Fibroblast of skin of left biceps (primary cell): ENCODE data around the gene LDB1.

Experiments used
- DNase-seq, 2 experiments: peaks; one replicate each; pipeline ENCODE4 v3.0.0-alpha.2; 2013; ENCODE audit warnings: low read depth in 2 of 2

The LDB1 gene

DNA sequence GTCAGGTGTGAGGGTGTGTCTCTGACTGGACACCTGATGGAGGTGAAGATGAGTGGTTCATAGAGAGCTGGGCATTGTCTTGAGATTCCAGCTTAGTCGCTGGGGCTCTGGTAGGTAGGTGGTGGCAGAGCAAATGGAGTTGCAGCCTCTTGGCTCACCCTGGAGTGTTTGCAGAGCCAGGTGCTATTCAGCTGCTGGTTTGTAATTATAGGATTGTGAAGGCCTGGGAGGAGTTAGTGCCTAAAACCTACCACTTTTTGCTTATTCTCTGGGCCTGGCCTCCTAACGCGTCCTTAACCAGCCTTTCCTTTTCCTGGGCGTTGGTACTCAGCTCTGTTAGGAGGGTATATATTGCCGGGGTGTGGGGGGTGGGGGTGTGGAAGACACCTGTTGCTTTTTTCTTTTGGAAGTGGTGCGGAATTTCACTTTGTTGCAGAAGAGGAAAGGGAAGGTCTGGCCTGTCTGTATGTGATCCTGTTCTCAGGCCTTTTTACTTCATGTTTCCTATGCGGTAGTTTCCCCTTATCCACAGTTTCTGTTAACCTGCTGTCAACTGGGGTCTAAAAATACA, 15.9 kb upstream of the LDB1 start:
- DNase-seq: no peak

DNA sequence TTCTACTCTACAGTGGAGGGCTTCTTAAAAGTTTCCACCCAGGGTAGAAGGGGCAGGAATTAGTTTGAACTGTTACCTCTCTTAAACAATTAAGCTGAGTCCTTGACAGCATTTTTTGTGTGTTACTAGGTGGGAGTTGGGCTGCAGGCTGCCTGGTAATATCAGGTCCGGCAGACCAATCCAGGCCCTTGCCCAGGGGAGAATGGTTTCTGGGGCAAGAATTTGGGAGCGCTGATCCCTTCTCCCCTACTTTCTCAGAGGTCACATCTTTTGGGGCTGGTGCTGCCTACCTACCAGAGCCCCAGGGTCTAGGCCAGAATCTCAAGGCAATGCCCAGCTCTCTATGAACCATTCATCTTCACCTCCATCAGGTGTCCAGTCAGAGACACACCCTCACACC, 14.2 kb upstream of the LDB1 start:
- DNase-seq: no peak

DNA sequence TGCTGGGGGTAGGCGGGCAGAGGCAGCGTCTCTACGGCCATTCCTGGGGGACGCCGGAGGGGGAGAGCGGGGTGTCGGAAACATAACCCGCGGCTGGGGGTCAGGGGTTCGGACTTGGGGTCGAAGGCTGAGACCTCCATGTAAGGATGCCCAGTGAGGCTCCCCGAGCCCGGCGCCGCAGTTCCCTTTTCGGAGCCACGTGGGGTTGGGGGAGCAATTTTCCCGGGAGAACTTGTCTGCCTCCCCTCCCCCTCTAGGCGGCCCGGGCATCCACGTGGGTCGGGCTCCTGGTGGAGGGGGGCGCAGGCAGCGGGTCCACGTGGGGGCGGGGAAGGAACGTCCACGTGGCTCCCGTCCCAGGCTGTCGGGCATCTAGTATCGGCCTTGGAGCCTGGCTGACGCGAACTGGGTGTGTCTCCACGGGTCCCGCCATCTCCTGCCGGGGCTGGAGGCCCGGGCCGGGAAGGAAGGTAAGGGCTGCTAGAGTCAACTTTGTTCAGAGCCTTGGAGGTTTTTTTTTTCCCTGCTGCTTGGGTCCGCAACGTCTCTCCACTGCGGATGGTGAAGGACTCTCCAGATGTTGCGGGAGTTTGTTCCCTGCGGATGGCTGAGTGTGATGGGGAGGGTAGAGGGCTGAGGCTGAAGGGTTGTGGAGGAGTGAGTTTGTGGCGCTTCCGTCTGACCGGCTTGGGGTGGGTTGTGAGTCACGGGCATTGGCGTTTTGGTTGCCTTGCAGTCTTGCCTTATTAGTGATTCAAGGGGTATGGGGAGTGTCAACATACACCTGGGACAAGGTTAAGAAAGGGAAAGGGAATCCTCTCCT, 13.4 kb upstream of the LDB1 start:
- DNase-seq: no peak

DNA sequence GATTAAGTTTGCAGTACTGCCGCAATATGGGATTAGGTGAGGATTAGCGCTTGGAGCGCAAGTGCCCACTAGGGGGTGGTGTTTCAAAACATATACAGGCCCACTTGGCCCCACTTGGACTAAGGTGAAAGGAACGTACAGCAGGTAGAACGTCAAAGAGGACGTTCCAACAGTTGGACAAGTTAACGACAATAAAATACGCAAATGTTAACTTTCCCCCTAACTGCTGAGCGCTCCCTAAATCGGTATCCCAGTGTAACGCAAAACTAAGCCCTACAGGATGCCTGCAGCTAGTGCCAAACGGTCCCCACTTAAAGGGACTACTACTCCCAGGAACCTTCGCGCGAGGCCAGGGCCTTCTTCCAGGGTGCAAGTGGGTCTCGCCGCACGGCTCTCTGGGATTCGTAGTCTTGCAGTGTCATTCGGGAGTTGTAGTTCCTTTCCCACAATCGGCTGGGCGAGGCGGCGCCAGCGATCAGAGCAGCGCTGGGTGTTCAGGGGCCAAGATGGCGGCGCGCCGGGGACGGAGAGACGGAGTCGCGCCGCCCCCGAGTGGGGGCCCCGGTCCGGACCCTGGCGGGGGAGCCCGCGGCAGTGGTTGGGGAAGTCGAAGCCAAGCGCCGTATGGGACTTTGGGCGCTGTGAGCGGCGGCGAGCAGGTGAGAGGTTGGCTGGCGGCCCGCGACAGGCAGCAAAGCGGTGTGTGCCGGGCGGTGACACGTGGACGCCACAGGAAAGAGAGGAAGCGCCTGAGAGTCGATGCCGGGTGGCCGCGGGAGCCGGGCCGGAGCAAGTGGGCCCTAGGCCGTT, 12.6 kb upstream of the LDB1 start, which contains the start of gene PPRC1:
TSS of gene PPRC1 (plus strand) at position 478 of the 810 bp plus-strand sequence. CDS start at position 507, 29 bp downstream.
- peak; percentile 97 for DNase-seq

DNA sequence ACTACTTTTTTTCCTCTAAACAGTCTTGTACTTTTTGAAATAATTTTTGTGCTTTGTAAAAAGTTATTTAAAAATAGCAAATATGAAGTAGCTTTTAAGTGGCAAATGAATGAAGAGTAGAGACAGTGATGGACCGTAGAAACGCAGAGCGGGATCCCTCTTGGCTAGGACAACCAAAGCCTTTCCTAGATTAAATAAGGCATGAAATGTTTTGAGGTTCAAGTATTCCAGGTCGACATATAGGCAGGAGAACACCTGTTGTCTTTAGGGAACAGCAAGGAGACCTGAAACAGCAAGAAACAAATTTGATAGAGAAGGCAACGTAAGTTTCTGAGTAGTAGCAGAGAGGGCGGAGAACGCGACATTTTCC, 12.0 kb upstream of the LDB1 start:
- no peak for DNase-seq

DNA sequence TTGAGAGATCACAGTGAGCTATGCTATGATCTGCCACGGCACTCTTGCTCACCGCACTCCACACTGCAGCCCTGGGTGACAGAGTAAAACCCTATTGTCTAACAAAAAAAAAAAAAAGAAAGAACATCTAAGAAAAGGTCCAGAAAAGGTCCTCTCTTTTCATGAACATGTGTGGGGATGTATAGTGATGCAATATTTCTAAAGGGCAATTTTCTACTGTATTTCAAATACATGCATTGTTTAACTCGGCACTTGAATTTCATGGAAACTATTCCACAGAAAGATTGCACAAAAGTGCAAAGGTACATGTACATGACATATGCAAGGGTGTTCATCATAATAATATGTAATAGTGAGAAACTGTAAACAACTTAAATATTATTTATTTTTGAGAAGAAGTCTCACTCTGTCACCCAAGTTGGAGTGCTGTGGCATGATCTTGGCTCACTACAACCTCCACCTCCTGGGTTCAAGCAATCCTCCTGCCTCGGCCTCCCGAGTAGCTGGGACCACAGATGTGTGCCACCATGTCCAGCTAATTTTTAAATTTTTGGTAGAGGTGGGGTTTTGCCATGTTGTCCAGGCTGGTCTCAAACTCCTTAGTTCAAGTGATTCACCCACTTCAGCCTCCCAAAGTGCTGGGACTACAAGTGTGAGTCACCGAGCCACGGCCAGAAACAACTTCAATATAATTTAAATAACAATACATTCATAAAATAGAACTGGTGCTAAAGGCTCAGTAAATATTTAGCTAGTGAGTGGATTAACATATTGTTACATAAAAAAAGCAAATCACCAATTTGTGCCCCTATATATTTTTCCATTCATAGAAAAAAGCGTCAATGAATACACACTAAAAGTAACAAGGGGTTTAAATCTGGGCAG, 11.4 kb upstream of the LDB1 start:
- no peak for DNase-seq

DNA sequence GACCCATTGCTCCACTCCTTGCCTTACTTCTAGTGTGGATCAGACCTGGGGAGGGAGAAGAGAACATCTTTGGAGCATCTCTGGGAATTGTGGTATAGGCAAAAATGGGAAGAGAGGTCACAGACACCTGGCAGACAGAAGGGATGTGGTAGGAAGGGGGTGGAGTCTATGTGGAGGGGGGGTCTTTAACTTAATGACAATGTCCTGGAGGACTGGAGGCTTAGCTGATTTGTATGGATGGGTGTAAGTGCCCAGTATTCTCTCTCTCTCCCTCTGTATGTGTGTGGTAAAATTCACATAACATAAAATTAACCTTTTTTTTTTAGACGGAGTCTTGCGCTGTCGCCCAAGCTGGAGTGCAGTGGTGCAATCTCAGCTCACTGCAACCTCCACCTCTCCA, 3.1 kb upstream of the LDB1 start:
- no peak for DNase-seq

DNA sequence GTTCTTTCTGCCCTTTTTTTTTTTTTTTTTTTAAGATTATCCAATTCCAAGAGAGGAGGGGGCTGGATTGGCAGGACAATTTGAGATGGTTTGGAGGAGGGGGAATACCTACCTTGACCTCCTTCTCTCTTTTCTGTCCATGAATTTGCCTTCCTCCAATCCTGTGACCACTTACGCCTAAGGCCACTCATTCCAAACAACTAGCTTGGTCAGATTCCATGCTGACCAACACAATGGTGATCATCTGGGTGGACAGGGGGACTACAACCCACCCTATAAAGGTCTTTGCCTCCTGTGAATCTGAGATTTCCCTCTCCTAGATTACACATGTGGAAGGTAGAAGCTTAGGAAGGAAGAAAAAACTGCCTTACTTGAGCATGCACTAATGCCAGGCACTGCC, 2.3 kb upstream of the LDB1 start:
- DNase-seq: no peak

DNA sequence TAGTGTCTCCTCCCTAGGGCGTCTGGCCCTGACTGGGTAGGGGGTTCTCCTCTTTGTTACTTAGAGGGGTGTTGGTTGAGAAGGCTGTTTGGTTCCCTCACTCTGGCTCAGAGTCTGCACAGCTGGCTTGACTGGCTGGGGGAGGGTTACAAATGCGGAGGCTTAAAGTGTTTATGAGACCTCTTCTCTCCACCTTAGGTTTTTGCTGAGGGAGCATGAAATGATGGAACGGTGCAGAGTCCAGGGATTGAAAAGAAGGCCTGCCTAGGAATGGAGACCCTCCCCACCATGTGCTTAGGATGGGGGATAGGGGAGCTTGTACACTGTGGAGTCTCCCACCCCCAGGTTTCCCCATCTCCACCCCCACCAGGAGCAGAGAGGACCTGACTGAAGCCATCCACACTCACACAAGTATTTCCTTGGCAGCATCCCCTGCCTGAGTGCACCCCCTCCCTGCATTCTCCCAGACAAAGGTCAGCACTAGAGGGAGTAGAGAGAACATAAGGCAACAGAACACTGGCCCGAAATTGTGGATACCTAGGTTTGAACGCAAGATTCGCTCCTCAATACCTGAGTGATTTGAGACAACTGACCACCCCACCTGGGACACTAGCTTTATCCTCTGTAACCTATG, 1.7 kb upstream of the LDB1 start:
- DNase-seq: no peak

DNA sequence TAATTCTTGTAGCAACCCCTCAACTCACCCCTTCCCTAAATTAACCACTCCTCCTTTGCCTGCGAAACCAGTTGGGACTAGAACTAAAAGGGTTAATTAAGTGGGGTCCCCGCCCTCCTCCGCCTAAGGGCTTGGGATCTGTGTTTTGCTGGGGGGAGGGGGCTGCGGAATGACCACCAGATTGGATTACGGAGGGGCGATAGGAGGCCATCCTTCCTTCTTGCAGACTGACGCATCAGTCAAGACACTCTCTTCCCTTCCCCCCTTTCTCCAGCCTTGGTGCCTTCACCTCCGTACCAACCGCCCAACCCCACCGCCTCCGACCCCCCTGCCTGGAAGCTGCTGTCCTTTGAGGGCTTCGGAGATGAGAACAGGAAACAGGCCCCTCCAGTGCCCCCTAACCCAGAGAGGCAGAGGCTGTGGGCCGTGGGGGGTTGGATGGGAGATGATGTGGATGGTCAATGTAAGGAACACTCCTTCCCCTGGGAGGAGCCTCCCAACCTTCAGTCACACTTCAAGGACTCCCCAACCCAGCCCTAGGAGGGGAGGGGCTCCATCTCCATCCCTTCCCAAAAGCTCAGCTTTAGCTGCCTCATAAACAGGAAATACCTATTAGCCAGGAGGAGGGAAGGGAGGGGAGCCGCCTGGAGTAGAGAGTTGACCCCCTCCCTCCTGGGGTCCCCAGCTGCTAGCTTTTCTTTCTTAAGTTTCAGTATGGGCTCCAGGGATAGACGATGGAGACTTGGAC, 997 bp upstream of the LDB1 start:
- peak; percentile 82 to 86 for DNase-seq

DNA sequence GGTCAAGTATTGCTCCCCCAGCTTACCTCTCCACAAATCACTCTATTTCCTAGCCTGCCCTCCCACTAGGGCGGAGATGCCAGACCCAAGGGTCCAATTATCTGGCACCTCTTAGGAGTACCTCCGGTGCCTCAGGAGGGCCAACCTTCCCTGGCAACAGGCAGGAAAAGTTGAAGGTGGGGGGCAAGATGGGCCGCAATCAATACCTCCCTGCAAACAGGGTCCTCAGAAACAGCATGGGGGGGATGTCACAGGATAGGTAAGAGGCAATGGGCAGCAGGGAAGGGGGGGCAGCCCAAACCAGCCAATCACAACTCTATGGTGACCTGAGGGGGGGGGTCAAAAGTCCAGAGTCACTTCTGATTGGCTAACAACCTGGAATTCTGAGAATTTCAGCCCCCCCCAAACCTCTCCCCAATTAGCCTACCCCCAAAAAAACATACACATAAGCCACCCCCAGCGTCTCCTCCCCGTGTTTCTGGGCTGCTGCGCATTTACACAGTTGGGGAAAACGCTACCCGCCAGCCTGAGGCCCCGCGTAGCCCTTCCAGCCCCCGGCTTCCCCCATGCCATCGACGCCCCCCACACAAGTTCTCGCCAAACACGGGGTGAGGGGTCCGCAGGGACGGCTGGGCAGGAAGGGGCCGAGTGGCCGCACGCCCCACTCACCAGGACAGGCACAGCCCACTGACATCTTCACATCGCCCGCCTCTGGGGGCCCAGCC, 589 bp downstream of the LDB1 start:
- DNase-seq: peak; percentile 64 to 72

DNA sequence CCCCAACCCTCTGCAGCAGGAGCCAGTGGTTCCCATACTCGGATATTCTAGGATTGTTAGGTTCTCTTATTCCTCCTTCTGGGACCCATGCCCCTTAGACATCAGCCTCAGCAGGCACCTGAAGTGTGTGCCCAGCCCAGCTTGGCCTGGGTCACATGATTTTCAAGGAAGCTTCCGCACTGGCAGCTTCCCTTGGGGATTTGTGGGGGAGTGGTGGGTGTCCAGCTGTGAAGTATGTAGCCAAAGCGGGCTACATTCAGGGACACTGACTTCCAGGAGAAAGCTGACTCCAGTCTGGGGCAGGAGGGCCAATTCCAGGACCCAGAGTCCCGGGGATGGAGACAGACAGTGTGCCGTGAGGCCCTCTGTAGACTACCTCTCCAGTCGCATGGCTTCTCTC, 1.3 kb downstream of the LDB1 start:
- no peak for DNase-seq

DNA sequence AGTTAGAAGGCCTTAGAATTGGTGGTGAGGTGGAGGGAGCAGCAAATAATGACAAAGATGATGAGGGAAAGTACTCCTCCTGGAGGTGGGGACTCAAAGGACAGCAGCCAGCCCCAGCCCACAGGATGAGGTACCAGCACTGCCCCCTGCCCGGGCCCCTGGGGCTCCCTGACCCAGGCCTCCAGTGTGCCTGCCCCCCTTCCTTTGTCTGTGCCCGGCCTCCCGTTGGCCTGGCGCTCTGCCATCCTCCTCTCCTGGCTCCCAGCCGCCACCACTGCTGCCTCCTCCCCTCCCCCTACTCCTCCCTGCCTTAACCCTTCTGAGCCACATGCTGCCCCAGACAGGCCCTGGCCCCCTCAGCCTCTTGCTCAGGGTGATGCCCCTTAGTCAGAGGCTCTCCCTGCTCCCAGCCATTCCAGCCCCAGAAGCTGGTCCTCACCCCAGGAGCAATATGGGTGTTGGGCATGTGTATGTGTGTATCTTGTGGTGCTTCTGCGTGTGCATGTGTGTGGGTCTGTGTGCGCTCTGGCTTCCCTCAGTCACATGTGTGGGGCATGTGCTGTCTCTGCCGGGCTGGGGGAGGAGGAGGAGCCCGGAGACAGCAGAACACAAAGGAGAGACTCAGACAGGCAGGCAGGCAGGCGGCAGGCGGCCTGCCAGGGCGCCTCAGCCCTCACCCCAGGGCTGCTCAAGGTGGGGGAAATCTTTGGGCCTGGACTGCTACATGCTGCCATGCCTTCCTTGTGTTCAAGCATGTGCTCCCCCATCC, 2.6 kb downstream of the LDB1 start:
- DNase-seq: peak; percentile 66 to 71

DNA sequence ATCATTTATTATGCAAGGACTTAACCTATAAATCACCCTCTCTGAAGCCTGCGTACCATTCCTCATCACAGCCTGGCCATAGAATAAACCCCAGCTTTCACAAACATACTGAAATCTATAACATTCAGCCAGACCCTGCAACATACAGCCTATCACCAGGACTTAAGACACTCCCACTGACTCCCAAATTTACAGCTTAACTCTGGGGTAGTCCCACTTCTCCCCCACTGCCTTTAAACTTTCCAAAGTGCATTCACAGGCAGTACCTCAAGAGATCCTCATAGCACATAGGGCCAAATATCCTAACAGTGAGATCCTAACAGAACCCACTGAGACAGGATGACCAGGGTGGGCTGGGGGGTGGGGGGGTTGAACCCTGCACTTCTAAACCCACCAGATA, 3.5 kb downstream of the LDB1 start:
- no peak for DNase-seq

DNA sequence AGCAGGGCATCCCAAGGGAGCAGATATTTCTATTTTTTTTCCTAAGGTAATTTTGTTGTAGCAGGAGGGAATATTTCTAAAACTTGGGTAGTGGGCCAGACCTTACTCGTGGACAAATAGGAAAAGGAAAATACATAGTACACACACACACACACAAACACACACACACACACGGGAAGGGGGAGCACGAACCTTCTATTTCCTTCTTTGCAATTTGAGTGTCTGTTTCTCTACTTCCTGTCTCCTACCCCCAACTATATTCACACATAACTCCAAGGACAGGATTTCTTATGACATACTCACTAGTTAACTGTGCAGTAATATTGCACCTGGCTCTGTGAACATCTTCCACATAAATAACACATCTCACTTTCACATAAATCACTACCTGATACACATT, 4.4 kb downstream of the LDB1 start:
- no peak for DNase-seq

DNA sequence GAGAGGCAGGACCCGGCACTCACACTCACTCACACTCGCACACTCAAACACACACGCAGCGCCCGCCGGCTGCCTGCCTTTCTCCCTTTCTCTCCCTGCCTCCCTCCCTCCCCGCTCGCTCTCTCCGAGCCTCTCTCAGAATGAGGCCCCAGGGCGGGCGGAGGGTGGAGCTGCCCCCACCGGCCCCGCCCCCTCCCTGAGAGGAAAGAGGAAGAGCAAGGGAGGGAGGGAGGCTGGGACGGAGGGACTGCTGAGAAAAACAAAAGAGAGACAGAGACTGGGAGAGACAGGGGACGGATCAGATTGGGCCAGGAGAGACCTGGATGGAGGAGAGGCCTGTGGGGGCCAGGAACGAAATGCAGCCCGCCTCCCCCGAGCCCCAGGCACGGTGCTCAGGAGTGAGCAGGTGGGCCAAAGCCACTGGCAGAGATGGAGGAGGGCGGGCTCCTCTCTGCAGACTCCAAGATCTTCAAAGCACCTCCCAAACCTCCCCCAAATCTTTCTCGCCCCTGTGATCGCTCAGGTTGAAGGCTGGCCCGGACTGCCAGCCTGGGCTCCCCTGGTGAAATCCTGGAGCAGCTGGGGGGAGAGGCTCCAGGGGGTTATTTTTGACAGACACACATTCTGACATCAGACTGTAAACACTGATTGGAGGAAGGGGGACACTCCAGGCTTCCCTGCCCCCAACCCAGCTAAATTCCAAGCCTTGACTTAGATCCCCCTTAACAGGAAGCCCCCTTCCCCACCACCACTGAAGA, 5.1 kb downstream of the LDB1 start:
- DNase-seq: peak in 1 of 2 experiments; percentile 56

DNA sequence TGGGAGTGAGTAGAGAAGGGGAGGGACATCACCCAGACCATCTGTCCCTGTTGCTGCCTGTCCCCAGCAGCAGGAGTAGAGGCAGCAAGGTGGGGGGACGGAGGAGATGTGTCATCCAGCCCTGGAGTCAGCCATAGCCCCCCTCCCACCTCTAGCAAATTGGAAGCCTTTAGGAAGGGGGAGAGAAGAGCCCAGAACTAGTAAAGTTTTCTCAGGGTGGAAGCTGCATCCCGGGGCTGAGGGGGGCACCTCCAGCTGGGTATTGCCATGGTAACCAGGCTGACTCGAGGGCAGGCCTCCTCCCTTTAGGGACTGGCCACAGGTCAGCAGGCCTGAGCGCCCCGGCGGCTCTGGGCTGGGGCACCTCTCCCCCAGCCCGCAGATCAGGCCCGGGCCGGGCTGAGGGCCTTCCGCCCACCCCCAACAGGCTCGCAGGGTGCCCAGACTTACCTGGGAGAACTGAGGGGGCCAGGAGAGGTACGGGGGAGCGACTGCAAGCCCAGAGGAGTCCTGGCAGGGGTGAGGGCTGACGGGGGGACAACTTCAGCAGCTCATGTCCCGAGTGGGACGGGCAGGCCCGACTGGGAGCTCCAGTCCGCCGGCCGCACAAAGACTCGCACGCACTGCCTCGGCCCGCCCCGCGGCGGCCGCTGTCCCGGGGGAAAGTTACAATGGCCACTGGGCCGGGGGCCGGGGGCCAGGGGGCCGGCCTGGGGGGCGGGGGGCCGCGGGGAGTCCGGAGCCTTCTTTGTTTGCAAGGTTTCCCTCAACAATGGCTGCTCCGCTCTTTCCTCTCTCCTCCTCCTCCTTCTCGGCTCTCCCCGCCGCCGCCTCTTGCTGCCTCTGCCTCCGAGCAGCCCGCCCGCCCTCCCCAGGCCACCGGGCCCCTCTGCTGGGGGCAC, 6.0 kb downstream of the LDB1 start:
- no peak for DNase-seq
